H9 (cell line): ENCODE measurements around the gene ARPC1A. TPM values are rescaled to one million over a fixed set of nuclear protein-coding genes. Genes with fewer than 3 reads are reported as not detected.
A peak's percentile ranks its signal among the peaks of the same experiment; 100 is the strongest.

Source experiments
- DNase-seq: peaks from one replicate; pipeline ENCODE4 v3.0.0-alpha.2; 2017
- H2AFZ ChIP-seq: one replicate; pipeline ENCODE4 v1.6.1; 2013; ENCODE audit warnings: mild to moderate bottlenecking, low read length, control low read depth, moderate library complexity
- H2AK5ac ChIP-seq: 2 replicates; pipeline ENCODE4 v1.6.1; 2013; ENCODE audit warnings: low read length, control low read depth, mixed read lengths; ENCODE audit not compliant: insufficient read length
- H2BK120ac ChIP-seq: one replicate; pipeline ENCODE4 v1.6.1; 2013; ENCODE audit warnings: low read depth, mild to moderate bottlenecking, low read length, control low read depth, inconsistent platforms; ENCODE audit not compliant: poor library complexity, severe bottlenecking
- H2BK12ac ChIP-seq: 2 replicates; pipeline ENCODE4 v1.6.1; 2013; ENCODE audit warnings: low read length, control low read depth, mixed read lengths, low read depth; ENCODE audit not compliant: insufficient read length
- H2BK15ac ChIP-seq: 2 replicates; pipeline ENCODE4 v1.6.1; 2013; ENCODE audit warnings: low read depth, low read length, control low read depth
- H2BK20ac ChIP-seq: one replicate; pipeline ENCODE4 v1.6.1; 2013; ENCODE audit warnings: low read depth, mild to moderate bottlenecking, low read length, control low read depth, inconsistent platforms; ENCODE audit not compliant: poor library complexity, severe bottlenecking
- H2BK5ac ChIP-seq: 2 replicates; pipeline ENCODE4 v1.6.1; 2013; ENCODE audit warnings: low read length, control low read depth, mixed read lengths; ENCODE audit not compliant: insufficient read length
- H3K14ac ChIP-seq: 2 replicates; pipeline ENCODE4 v1.6.1; 2013; ENCODE audit warnings: low read length, control low read depth; ENCODE audit not compliant: insufficient read depth
- H3K18ac ChIP-seq: 2 replicates; pipeline ENCODE4 v1.6.1; 2013; ENCODE audit warnings: low read depth, mild to moderate bottlenecking, mixed read lengths, low read length, control low read depth; ENCODE audit not compliant: insufficient read length
- H3K23ac ChIP-seq: 2 replicates; pipeline ENCODE4 v1.6.1; 2013; ENCODE audit warnings: low read length, control low read depth, mixed read lengths, low read depth; ENCODE audit not compliant: insufficient read length
- H3K23me2 ChIP-seq: 2 replicates; pipeline ENCODE4 v1.6.1; 2013; ENCODE audit warnings: low read depth, mild to moderate bottlenecking, mixed read lengths, low read length, control low read depth; ENCODE audit not compliant: insufficient read length, poor library complexity, severe bottlenecking
- H3K27ac ChIP-seq: 2 replicates; pipeline ENCODE4 v1.5.1; 2013; ENCODE audit warnings: low read length, control low read depth, mixed read lengths, low read depth; ENCODE audit not compliant: insufficient read length
- H3K27me3 ChIP-seq: 2 replicates; pipeline ENCODE4 v1.6.1; 2013; ENCODE audit warnings: low read length, control low read depth, inconsistent platforms; ENCODE audit not compliant: insufficient read depth
- H3K4ac ChIP-seq: 2 replicates; pipeline ENCODE4 v1.6.1; 2013; ENCODE audit warnings: low read depth, mild to moderate bottlenecking, control low read depth, inconsistent platforms, low read length, moderate library complexity
- H3K4me1 ChIP-seq: 2 replicates; pipeline ENCODE4 v1.6.1; 2013; ENCODE audit warnings: low read length, control low read depth, inconsistent platforms; ENCODE audit not compliant: insufficient read depth
- H3K4me2 ChIP-seq: 2 replicates; pipeline ENCODE4 v1.6.1; 2013; ENCODE audit warnings: low read length, control low read depth, mixed read lengths; ENCODE audit not compliant: insufficient read length, insufficient read depth
- H3K56ac ChIP-seq: 2 replicates; pipeline ENCODE4 v1.6.1; 2013; ENCODE audit warnings: low read depth, mild to moderate bottlenecking, mixed read lengths, low read length, control low read depth; ENCODE audit not compliant: insufficient read length
- H3K79me1 ChIP-seq: 2 replicates; pipeline ENCODE4 v1.6.1; 2013; ENCODE audit warnings: low read depth, mild to moderate bottlenecking, moderate library complexity, low read length, control low read depth, inconsistent platforms; ENCODE audit not compliant: insufficient read depth, poor library complexity, severe bottlenecking
- H3K79me2 ChIP-seq: 2 replicates; pipeline ENCODE4 v1.6.1; 2013; ENCODE audit warnings: low read length, control low read depth, inconsistent platforms; ENCODE audit not compliant: insufficient read depth
- H3K9ac ChIP-seq: 2 replicates; pipeline ENCODE4 v1.6.1; 2013; ENCODE audit warnings: low read length, control low read depth, mixed read lengths; ENCODE audit not compliant: insufficient read length; ENCODE audit errors: extremely low read depth
- H3K9me3 ChIP-seq: one replicate; pipeline ENCODE4 v1.6.1; 2013; ENCODE audit warnings: low read depth, low read length, inconsistent platforms; ENCODE audit not compliant: control insufficient read depth
- H3T11ph ChIP-seq: one replicate; pipeline ENCODE4 v1.6.1; 2013; ENCODE audit warnings: mild to moderate bottlenecking, low read length, control low read depth, inconsistent platforms
- H4K20me1 ChIP-seq: one replicate; pipeline ENCODE4 v1.6.1; 2013; ENCODE audit not compliant: control insufficient read depth, insufficient read length, insufficient read depth
- H4K5ac ChIP-seq: 2 replicates; pipeline ENCODE4 v1.6.1; 2013; ENCODE audit warnings: low read depth, mild to moderate bottlenecking, mixed read lengths, low read length, control low read depth; ENCODE audit not compliant: insufficient read length
- H4K8ac ChIP-seq: replicated peaks from 2 replicates; pipeline ENCODE4 v1.6.1; 2013; ENCODE audit warnings: low read length, control low read depth, mixed read lengths, low read depth; ENCODE audit not compliant: insufficient read length
- H4K91ac ChIP-seq: 2 replicates; pipeline ENCODE4 v1.6.1; 2013; ENCODE audit warnings: low read depth, mild to moderate bottlenecking, moderate library complexity, mixed read lengths, low read length, control low read depth; ENCODE audit not compliant: insufficient read length
- H3K27ac Mint-ChIP-seq, 3 experiments: 2 replicates in 2 of 3; 3 replicates in 1 of 3; pipeline ENCODE4 v1.8.0; 2020 to 2021; ENCODE audit warnings: mixed read lengths in 3 of 3, mild to moderate bottlenecking in 1 of 3, moderate library complexity in 1 of 3
- H3K27me3 Mint-ChIP-seq: 2 replicates; pipeline ENCODE4 v1.8.0; 2021; ENCODE audit warnings: low read depth, mild to moderate bottlenecking, moderate library complexity, mixed read lengths
- H3K36me3 Mint-ChIP-seq, 3 experiments: 2 replicates in 2 of 3; 3 replicates in 1 of 3; pipeline ENCODE4 v1.8.0; 2020 to 2021; ENCODE audit warnings: low read depth in 3 of 3, mixed read lengths in 3 of 3; ENCODE audit not compliant: insufficient read depth in 1 of 3
- H3K4me1 Mint-ChIP-seq, 2 experiments: 2 replicates each; pipeline ENCODE4 v1.8.0; 2020; ENCODE audit warnings: mixed read lengths in 2 of 2
- H3K4me3 Mint-ChIP-seq, 2 experiments: 2 replicates in 1 of 2; 3 replicates in 1 of 2; pipeline ENCODE4 v1.8.0; 2020 to 2021; ENCODE audit warnings: mild to moderate bottlenecking in 2 of 2, mixed read lengths in 2 of 2, moderate library complexity in 1 of 2
- H3K9me3 Mint-ChIP-seq, 2 experiments: 2 replicates in 1 of 2; 3 replicates in 1 of 2; pipeline ENCODE4 v1.8.0; 2020; ENCODE audit warnings: mild to moderate bottlenecking in 2 of 2, mixed read lengths in 2 of 2, moderate library complexity in 1 of 2
- WGBS: extraction: QIAGEN DNeasy Blood & Tissue Kit; methylation state at CpG from one replicate; pipeline ENCODE4 v1.1.7; 2013; ENCODE audit warnings: missing lambda C conversion rate, low lambda C conversion rate, mixed read lengths; ENCODE audit not compliant: insufficient read length; ENCODE audit errors: extremely low coverage; 5-methylcytosine and 5-hydroxymethylcytosine counted together
- total RNA-seq: library from RNA; stranded (reverse); gene quantifications from 2 replicates; pipeline ENCODE4 v1.2.1, GENCODE V29; 2021
- TF ChIP-seq, protein P1 (sequence below): fragments of 200-600 bp; sonication (generic); conservative IDR thresholded peaks from 3 replicates; pipeline ENCODE4 v1.8.0; 2021; ENCODE audit warnings: antibody characterized with exemption, mild to moderate bottlenecking

Gene ARPC1A
- total RNA-seq, 1 experiment from 2014 or later, result 169 TPM

DNA sequence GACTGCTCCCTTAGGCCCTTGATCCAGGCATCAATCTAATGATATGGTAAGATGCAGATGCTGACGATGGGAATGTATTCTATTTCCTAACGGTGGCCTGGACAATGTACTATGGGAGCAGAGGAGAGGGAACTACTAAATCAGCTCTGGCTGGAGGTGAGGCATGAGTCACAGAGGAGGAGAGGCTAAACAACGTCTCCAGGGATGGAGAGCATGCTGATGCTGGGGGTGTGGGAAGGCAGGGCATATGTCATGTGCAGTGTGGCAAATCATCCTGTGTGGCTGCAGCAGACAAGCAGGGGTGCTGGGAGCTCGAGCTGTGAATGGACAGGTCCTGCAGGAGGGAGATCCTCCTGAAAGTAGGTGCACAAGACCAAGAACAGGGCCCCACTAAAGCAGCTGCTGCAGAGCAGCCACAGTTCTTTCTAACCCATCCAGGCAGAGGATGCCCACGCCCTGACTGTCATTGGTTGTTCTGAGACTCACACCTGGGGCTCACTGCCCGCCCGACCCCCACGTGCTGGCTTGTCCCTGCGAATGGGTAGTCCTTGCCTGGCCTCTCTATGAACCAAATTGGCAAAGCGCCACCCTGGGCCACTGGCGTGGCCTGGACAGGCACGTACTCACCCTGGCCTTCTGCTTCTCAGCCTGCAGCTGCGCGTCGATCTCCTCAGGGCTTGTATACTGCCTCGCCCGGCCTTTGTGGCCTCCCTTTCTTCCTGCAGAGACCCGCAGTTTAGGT is 78.7 kb downstream of the ARPC1A start:
- Mint-ChIP-seq H3K9me3 (no peaks in the 10 kb centered on the region), H3K4me1 (peaks cover 14% of the 10 kb centered on the region in 2 experiments), H3K36me3 (peaks cover 35 to 64% (median 54%) of the 10 kb centered on the region in 3 experiments), H3K27ac (peak overlapping the region; percentile 10 to 70 (median 24); a peak in 5 of 7 replicates), H3K27me3 (no peaks in the 10 kb centered on the region), H3K4me3 (peak overlapping the region in 1 of 2 experiments; percentile 28; a peak in 1 of 5 replicates)
- Histone ChIP-seq H2BK5ac (no peak overlapping the region), H2BK15ac (no peak overlapping the region), H3K4me2 (no peak overlapping the region), H4K8ac (no peak overlapping the region), H2BK120ac (no peak overlapping the region), H2BK12ac (no peak overlapping the region), H2BK20ac (no peak overlapping the region), H3T11ph (no peak overlapping the region), H3K9me3 (no peaks in the 10 kb centered on the region), H3K27me3 (no peaks in the 10 kb centered on the region), H4K91ac (no peak overlapping the region), H3K4ac (no peak overlapping the region), H3K4me1 (no peaks in the 10 kb centered on the region), H3K18ac (no peak overlapping the region), H2AK5ac (no peak overlapping the region), H3K79me1 (peaks cover 12% of the 10 kb centered on the region), H4K20me1 (no peaks in the 10 kb centered on the region), H3K9ac (no peak overlapping the region), H2AFZ (no peak overlapping the region), H3K14ac (no peak overlapping the region), H3K23ac (no peak overlapping the region), H4K5ac (no peak overlapping the region), H3K27ac (no peak overlapping the region), H3K23me2 (peaks cover 14% of the 10 kb centered on the region), H3K79me2 (peaks cover 30% of the 10 kb centered on the region; the same call in 1 of the 2 replicates), H3K56ac (no peak overlapping the region)
- TF ChIP-seq, protein P1, sequence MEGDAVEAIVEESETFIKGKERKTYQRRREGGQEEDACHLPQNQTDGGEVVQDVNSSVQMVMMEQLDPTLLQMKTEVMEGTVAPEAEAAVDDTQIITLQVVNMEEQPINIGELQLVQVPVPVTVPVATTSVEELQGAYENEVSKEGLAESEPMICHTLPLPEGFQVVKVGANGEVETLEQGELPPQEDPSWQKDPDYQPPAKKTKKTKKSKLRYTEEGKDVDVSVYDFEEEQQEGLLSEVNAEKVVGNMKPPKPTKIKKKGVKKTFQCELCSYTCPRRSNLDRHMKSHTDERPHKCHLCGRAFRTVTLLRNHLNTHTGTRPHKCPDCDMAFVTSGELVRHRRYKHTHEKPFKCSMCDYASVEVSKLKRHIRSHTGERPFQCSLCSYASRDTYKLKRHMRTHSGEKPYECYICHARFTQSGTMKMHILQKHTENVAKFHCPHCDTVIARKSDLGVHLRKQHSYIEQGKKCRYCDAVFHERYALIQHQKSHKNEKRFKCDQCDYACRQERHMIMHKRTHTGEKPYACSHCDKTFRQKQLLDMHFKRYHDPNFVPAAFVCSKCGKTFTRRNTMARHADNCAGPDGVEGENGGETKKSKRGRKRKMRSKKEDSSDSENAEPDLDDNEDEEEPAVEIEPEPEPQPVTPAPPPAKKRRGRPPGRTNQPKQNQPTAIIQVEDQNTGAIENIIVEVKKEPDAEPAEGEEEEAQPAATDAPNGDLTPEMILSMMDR, result no peak
- no CpG with 5 or more reads among the region's 18 CpGs for WGBS
- no peak for DNase-seq
